ENCODE measurements around the gene CCS.

- no peak for TF ChIP-seq POLR2A (IDR thresholded peaks at IDR 0.05)
- TF ChIP-seq, protein P1, sequence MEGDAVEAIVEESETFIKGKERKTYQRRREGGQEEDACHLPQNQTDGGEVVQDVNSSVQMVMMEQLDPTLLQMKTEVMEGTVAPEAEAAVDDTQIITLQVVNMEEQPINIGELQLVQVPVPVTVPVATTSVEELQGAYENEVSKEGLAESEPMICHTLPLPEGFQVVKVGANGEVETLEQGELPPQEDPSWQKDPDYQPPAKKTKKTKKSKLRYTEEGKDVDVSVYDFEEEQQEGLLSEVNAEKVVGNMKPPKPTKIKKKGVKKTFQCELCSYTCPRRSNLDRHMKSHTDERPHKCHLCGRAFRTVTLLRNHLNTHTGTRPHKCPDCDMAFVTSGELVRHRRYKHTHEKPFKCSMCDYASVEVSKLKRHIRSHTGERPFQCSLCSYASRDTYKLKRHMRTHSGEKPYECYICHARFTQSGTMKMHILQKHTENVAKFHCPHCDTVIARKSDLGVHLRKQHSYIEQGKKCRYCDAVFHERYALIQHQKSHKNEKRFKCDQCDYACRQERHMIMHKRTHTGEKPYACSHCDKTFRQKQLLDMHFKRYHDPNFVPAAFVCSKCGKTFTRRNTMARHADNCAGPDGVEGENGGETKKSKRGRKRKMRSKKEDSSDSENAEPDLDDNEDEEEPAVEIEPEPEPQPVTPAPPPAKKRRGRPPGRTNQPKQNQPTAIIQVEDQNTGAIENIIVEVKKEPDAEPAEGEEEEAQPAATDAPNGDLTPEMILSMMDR (IDR thresholded peaks at IDR 0.05): no peak
- TF ChIP-seq POLR2AphosphoS5 (IDR thresholded peaks at IDR 0.05): no peak
These were observed 25.2 kb upstream of the CCS start for GRCh38 chr11:66567787-66568123.
